ENCODE measurements around the gene BPIFB2. TPM values are rescaled to one million over a fixed set of nuclear protein-coding genes. Genes with fewer than 3 reads are reported as not detected.

BPIFB2 gene
- total and polyA plus RNA-seq, 2 donors (not counting 3 experiments of a cell fraction or from before 2014, with no cell fraction given) = not detected

DNA sequence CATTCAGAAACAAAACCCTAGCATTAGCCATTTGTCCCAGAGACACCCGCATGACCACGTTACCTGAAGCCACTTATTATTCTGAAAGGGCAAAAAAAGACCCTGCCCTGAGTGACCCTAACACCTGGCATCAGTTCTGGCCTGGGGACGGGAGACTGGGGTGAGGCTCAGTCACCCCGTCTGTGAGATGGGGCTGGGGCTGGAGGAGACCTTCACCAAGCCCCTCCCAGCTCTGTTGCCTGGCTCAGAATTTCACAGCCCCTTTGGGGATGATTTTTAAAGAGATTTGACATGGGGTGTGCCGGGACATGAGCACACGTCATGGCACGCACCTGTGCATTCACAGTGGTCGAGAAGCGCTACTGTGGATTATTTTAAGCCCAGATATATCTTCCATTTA is 22.6 kb downstream of the BPIFB2 start:
- no peak for TF ChIP-seq FOS (IDR thresholded peaks at IDR 0.05; ENCODE audit: borderline replicate concordance, insufficient read depth, low read length)
- TF ChIP-seq POLR2AphosphoS5 (IDR thresholded peaks at IDR 0.05; ENCODE audit: insufficient read depth, low read depth, low read length) = no peak
- TF ChIP-seq EZH2 (IDR thresholded peaks at IDR 0.05; ENCODE audit: borderline replicate concordance, low read depth, low read length, severe bottlenecking) = no peak
- no peak for TF ChIP-seq JUN (IDR thresholded peaks at IDR 0.05; ENCODE audit: borderline replicate concordance, insufficient read depth, insufficient read length, low read depth)
- TF ChIP-seq MYC (IDR thresholded peaks at IDR 0.05; ENCODE audit: low read depth, low read length) = no peak
- TF ChIP-seq, protein P1, sequence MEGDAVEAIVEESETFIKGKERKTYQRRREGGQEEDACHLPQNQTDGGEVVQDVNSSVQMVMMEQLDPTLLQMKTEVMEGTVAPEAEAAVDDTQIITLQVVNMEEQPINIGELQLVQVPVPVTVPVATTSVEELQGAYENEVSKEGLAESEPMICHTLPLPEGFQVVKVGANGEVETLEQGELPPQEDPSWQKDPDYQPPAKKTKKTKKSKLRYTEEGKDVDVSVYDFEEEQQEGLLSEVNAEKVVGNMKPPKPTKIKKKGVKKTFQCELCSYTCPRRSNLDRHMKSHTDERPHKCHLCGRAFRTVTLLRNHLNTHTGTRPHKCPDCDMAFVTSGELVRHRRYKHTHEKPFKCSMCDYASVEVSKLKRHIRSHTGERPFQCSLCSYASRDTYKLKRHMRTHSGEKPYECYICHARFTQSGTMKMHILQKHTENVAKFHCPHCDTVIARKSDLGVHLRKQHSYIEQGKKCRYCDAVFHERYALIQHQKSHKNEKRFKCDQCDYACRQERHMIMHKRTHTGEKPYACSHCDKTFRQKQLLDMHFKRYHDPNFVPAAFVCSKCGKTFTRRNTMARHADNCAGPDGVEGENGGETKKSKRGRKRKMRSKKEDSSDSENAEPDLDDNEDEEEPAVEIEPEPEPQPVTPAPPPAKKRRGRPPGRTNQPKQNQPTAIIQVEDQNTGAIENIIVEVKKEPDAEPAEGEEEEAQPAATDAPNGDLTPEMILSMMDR (IDR thresholded peaks at IDR 0.05; ENCODE audit: extremely low read depth in 1 of 2, insufficient read depth in 1 of 2, low read depth in 1 of 2, low read length in 2 of 2) = no peak
- no peak for TF ChIP-seq POLR2A (IDR thresholded peaks at IDR 0.05; ENCODE audit: low read depth, low read length)
- TF ChIP-seq GATA2 (IDR thresholded peaks at IDR 0.05; ENCODE audit: insufficient read depth, insufficient read length, low read depth, low read length) = no peak
- TF ChIP-seq, protein P2, sequence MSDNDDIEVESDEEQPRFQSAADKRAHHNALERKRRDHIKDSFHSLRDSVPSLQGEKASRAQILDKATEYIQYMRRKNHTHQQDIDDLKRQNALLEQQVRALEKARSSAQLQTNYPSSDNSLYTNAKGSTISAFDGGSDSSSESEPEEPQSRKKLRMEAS (IDR thresholded peaks at IDR 0.05; ENCODE audit: insufficient read depth, insufficient read length) = no peak
- dilution Hi-C loops (cut with MboI; ENCODE audit: extremely low pct_ligation_motif_present, low sequenced_read_pairs) (no loop called here), intact Hi-C loops (cut with micrococcal nuclease) (no loop called here)
- H3K4me3 ChIP-seq (replicated peaks in 1 of 3; ENCODE audit: insufficient read depth in 1 of 3, low read depth in 1 of 3, low read length in 3 of 3) = no peak overlapping the region
- no peak overlapping the region for H3K4me2 ChIP-seq (ENCODE audit: insufficient read depth, low read length)
- H3K9me3 ChIP-seq (replicated peaks; ENCODE audit: control insufficient read depth, insufficient read depth, low read length) = no peaks in the 10 kb centered on the region
- H3K27ac ChIP-seq (ENCODE audit: insufficient read depth, low read depth, low read length) = no peak overlapping the region
- H2AFZ ChIP-seq (ENCODE audit: low read depth, low read length) = no peak overlapping the region
- no TSS peak for BruUV-seq (replicated peaks)
- no peaks in the 10 kb centered on the region for H3K9me1 ChIP-seq (replicated peaks; ENCODE audit: control insufficient read depth, extremely low read depth, insufficient read depth, low read length)
- no peaks in the 10 kb centered on the region for H4K20me1 ChIP-seq (replicated peaks; ENCODE audit: control insufficient read depth, extremely low read depth, insufficient read depth, low read length)
- FAIRE-seq = no peak
- no peaks in the 10 kb centered on the region for H3K27me3 ChIP-seq (ENCODE audit: control insufficient read depth in 2 of 2, insufficient read depth in 2 of 2, low read length in 2 of 2)
- no peak for DNase-seq (ENCODE audit: low read depth, low spot score)
- H3K36me3 ChIP-seq (ENCODE audit: control insufficient read depth in 2 of 2, extremely low read depth in 1 of 2, insufficient read depth in 2 of 2, low read length in 2 of 2) = no peaks in the 10 kb centered on the region
- H3K4me1 ChIP-seq (ENCODE audit: control insufficient read depth, extremely low read depth, insufficient read depth, low read length) = no peaks in the 10 kb centered on the region
- CTCF ChIA-PET = no interaction called here
- POLR2A ChIA-PET = no interaction called here
- no peak overlapping the region for H3K9ac ChIP-seq (replicated peaks; ENCODE audit: extremely low read depth, insufficient read depth, low read length)
- no peaks in the 10 kb centered on the region for H3K79me2 ChIP-seq (ENCODE audit: control insufficient read depth, insufficient read depth, low read length)

Measured in endothelial cell of umbilical vein (primary cell).